ENCODE results near the gene KCNMA1.

Gene KCNMA1

GRCh38 chr10:77071956-77072355, 565.7 kb downstream of the KCNMA1 start:
- no peak for DNase-seq (ENCODE audit: low read depth, low spot score)
- H3K4me1 ChIP-seq (ENCODE audit: insufficient read depth, insufficient read length), result no peaks in the 10 kb centered on the region
- peaks cover 3% of the 10 kb centered on the region for H3K36me3 ChIP-seq (ENCODE audit: insufficient read depth, insufficient read length, low read length)
- H3K9ac ChIP-seq (ENCODE audit: insufficient read length, low read depth), result no peak overlapping the region
- no peaks in the 10 kb centered on the region for H3K27me3 ChIP-seq (ENCODE audit: insufficient read depth, insufficient read length)
- H3K9me3 ChIP-seq (ENCODE audit: insufficient read depth, low read length), result no peaks in the 10 kb centered on the region
- TF ChIP-seq SUZ12 (IDR thresholded peaks at IDR 0.05; ENCODE audit: extremely low read depth, insufficient read depth, insufficient read length) (no peak), YY1 (IDR thresholded peaks at IDR 0.05; ENCODE audit: insufficient read depth, insufficient read length) (no peak), ZNF274 (IDR thresholded peaks at IDR 0.05; ENCODE audit: low read depth, low read length) (no peak)
- H3K4me3 ChIP-seq (ENCODE audit: insufficient read length, low read depth), result no peak overlapping the region

GRCh38 chr10:77071001-77071511, 566.6 kb downstream of the KCNMA1 start:
- H3K4me3 ChIP-seq (ENCODE audit: insufficient read length, low read depth), result no peak overlapping the region
- no peak overlapping the region for H3K9ac ChIP-seq (ENCODE audit: insufficient read length, low read depth)
- H3K9me3 ChIP-seq (ENCODE audit: insufficient read depth, low read length), result no peaks in the 10 kb centered on the region
- no peaks in the 10 kb centered on the region for H3K4me1 ChIP-seq (ENCODE audit: insufficient read depth, insufficient read length)
- H3K36me3 ChIP-seq (ENCODE audit: insufficient read depth, insufficient read length, low read length), result peaks cover 3% of the 10 kb centered on the region
- DNase-seq (ENCODE audit: low read depth, low spot score), result no peak
- no peak for TF ChIP-seq YY1 (IDR thresholded peaks at IDR 0.05; ENCODE audit: insufficient read depth, insufficient read length)
- TF ChIP-seq SUZ12 (IDR thresholded peaks at IDR 0.05; ENCODE audit: extremely low read depth, insufficient read depth, insufficient read length), result no peak
- TF ChIP-seq ZNF274 (IDR thresholded peaks at IDR 0.05; ENCODE audit: low read depth, low read length), result no peak
- H3K27me3 ChIP-seq (ENCODE audit: insufficient read depth, insufficient read length), result no peaks in the 10 kb centered on the region

DNA sequence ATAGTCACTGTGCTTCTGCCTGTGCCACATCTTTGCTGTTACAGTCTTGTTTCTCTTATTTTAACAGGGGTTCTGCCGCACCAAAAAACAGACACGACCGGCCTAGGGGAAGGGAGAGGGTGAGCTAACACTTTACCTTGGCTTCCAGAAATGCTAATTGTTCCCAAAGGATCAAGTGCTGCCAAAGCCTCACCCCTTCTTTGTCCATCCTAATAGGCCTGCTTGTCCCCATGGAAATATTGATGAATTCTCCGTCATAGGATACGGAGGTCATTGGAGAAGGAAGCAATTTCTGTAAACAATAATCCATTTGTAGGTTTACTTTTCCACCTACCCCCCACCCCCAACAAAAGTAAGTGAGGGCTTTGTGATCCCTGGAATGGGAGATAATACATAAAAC, 567.3 kb downstream of the KCNMA1 start:
- Histone ChIP-seq H3K4me3 (ENCODE audit: insufficient read length, low read depth) (no peak overlapping the region), H3K9ac (ENCODE audit: insufficient read length, low read depth) (no peak overlapping the region), H3K27me3 (ENCODE audit: insufficient read depth, insufficient read length) (no peaks in the 10 kb centered on the region), H3K36me3 (ENCODE audit: insufficient read depth, insufficient read length, low read length) (peaks cover 3% of the 10 kb centered on the region), H3K4me1 (ENCODE audit: insufficient read depth, insufficient read length) (no peaks in the 10 kb centered on the region), H3K9me3 (ENCODE audit: insufficient read depth, low read length) (no peaks in the 10 kb centered on the region)
- TF ChIP-seq YY1 (IDR thresholded peaks at IDR 0.05; ENCODE audit: insufficient read depth, insufficient read length) (no peak), SUZ12 (IDR thresholded peaks at IDR 0.05; ENCODE audit: extremely low read depth, insufficient read depth, insufficient read length) (no peak), ZNF274 (IDR thresholded peaks at IDR 0.05; ENCODE audit: low read depth, low read length) (no peak)
- no peak for DNase-seq (ENCODE audit: low read depth, low spot score)

DNA sequence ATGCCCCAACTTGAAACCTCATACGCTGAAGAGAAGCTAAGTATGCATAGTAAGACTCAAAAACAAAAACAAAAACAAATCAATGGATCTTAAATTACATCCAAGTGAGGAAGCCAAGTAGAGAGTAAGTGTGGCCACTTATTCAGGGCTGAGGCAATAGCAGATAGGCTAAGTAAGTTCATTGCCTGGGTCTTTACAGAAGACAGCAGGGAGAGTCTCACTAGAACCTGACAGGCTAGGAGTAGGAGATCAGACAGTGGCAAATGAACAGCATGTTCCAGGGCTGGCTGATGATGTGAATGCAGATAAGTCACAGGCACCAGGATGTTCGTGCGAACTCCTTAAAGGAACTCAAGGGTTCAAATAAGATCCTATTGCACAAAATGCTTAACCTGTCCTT, 568.6 kb downstream of the KCNMA1 start:
- Histone ChIP-seq H3K36me3 (ENCODE audit: insufficient read depth, insufficient read length, low read length) (peaks cover 3% of the 10 kb centered on the region), H3K27me3 (ENCODE audit: insufficient read depth, insufficient read length) (no peaks in the 10 kb centered on the region), H3K4me3 (ENCODE audit: insufficient read length, low read depth) (no peak overlapping the region), H3K4me1 (ENCODE audit: insufficient read depth, insufficient read length) (no peaks in the 10 kb centered on the region), H3K9me3 (ENCODE audit: insufficient read depth, low read length) (no peaks in the 10 kb centered on the region), H3K9ac (ENCODE audit: insufficient read length, low read depth) (no peak overlapping the region)
- no peak for TF ChIP-seq SUZ12 (IDR thresholded peaks at IDR 0.05; ENCODE audit: extremely low read depth, insufficient read depth, insufficient read length)
- no peak for TF ChIP-seq YY1 (IDR thresholded peaks at IDR 0.05; ENCODE audit: insufficient read depth, insufficient read length)
- no peak for DNase-seq (ENCODE audit: low read depth, low spot score)

DNA sequence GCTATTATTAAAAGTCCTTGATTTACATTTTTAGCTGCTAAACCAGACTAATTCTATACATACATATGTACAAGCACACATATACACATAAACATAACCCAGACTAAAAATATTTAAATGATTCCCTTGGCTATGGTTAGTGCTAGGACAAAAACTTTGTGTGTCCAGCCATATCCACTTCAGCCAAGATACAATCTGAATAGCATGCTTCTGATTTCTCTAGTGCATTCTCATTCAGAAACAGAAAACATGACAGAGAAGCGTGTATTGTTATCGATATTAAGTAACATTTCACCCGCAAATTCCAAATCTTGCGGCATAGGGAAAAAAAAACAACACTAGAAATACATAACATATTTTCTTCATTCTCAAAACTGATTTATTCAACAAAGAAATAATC, 569.3 kb downstream of the KCNMA1 start:
- H3K9ac ChIP-seq (ENCODE audit: insufficient read length, low read depth), result no peak overlapping the region
- H3K27me3 ChIP-seq (ENCODE audit: insufficient read depth, insufficient read length), result no peaks in the 10 kb centered on the region
- H3K4me3 ChIP-seq (ENCODE audit: insufficient read length, low read depth), result no peak overlapping the region
- no peak for DNase-seq (ENCODE audit: low read depth, low spot score)
- peaks cover 3% of the 10 kb centered on the region for H3K36me3 ChIP-seq (ENCODE audit: insufficient read depth, insufficient read length, low read length)
- no peaks in the 10 kb centered on the region for H3K9me3 ChIP-seq (ENCODE audit: insufficient read depth, low read length)
- TF ChIP-seq YY1 (IDR thresholded peaks at IDR 0.05; ENCODE audit: insufficient read depth, insufficient read length), result no peak
- TF ChIP-seq SUZ12 (IDR thresholded peaks at IDR 0.05; ENCODE audit: extremely low read depth, insufficient read depth, insufficient read length), result no peak
- no peak for TF ChIP-seq ZNF274 (IDR thresholded peaks at IDR 0.05; ENCODE audit: low read depth, low read length)
- no peaks in the 10 kb centered on the region for H3K4me1 ChIP-seq (ENCODE audit: insufficient read depth, insufficient read length)

DNA sequence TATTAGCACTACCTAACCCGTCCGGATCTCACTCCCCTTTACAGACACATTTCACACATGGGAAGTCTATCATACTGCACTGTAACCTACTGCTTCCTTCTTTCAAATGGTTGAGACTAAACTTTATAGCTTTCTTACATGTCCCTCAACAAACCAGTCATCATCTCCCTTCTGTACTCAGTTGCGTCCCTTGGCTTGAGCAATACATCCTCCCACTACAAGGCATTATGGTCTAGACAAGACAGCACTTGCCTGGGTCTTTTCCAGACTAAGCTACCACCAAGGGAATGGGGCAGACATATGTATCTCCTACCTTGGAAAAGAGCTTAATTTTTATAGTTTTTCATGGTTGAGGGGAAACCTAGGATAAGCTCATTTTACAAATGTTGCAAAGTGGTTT, 575.2 kb downstream of the KCNMA1 start:
- Histone ChIP-seq H3K4me1 (ENCODE audit: insufficient read depth, insufficient read length) (no peaks in the 10 kb centered on the region), H3K9ac (ENCODE audit: insufficient read length, low read depth) (no peak overlapping the region), H3K36me3 (ENCODE audit: insufficient read depth, insufficient read length, low read length) (no peaks in the 10 kb centered on the region), H3K9me3 (ENCODE audit: insufficient read depth, low read length) (no peaks in the 10 kb centered on the region), H3K27me3 (ENCODE audit: insufficient read depth, insufficient read length) (no peaks in the 10 kb centered on the region), H3K4me3 (ENCODE audit: insufficient read length, low read depth) (no peak overlapping the region)
- TF ChIP-seq SUZ12 (IDR thresholded peaks at IDR 0.05; ENCODE audit: extremely low read depth, insufficient read depth, insufficient read length) (no peak), ZNF274 (IDR thresholded peaks at IDR 0.05; ENCODE audit: low read depth, low read length) (no peak), YY1 (IDR thresholded peaks at IDR 0.05; ENCODE audit: insufficient read depth, insufficient read length) (no peak)
- no peak for DNase-seq (ENCODE audit: low read depth, low spot score)

DNA sequence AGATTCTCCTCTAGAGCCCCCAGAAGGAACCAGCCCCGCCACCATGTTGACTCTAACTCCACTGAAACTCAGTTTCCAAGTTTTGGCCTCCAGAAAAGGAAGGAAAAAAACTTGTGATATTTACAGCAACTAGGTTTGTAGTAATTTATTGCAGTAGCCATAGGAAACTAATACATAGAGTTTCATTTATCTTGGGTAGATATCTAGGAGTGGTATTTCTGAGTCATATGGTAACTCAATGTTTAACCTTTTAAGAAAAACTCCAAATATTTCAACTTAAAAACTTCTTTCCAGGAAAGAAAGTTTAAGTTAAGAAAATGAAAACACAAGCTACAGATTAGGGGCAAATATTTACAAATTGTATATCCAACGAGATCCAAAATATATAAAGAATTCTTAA, 576.7 kb downstream of the KCNMA1 start:
- Histone ChIP-seq H3K4me1 (ENCODE audit: insufficient read depth, insufficient read length) (no peaks in the 10 kb centered on the region), H3K4me3 (ENCODE audit: insufficient read length, low read depth) (no peak overlapping the region), H3K9ac (ENCODE audit: insufficient read length, low read depth) (no peak overlapping the region), H3K36me3 (ENCODE audit: insufficient read depth, insufficient read length, low read length) (no peaks in the 10 kb centered on the region), H3K27me3 (ENCODE audit: insufficient read depth, insufficient read length) (no peaks in the 10 kb centered on the region), H3K9me3 (ENCODE audit: insufficient read depth, low read length) (no peaks in the 10 kb centered on the region)
- TF ChIP-seq SUZ12 (IDR thresholded peaks at IDR 0.05; ENCODE audit: extremely low read depth, insufficient read depth, insufficient read length) (no peak), YY1 (IDR thresholded peaks at IDR 0.05; ENCODE audit: insufficient read depth, insufficient read length) (no peak), ZNF274 (IDR thresholded peaks at IDR 0.05; ENCODE audit: low read depth, low read length) (no peak)
- DNase-seq (ENCODE audit: low read depth, low spot score), result no peak

All from NT2/D1 (cell line).